Spinal cord (tissue), 10 donors: Measurements from ENCODE around the gene INPP5F. TPM values are rescaled to one million over a fixed set of nuclear protein-coding genes. Genes with fewer than 3 reads are reported as not detected.
"Not testable (repeated sequence)": the region's sequence is repeated elsewhere in the genome, so short reads cannot be mapped to it uniquely, and the experiment has no call there.

ENCODE experiments used
- DNase-seq, 6 donors: peaks; one replicate each; pipeline versions ENCODE4 v3.0.0 to v3.0.0-alpha.2; 2013 to 2015; ENCODE audit warnings: low spot score in 6 of 6, low read depth in 4 of 6
- H3K27ac ChIP-seq: one replicate; pipeline ENCODE4 v1.5.1; 2013; ENCODE audit warnings: low read depth, low read length, control low read depth
- H3K27me3 ChIP-seq: one replicate; pipeline ENCODE4 v1.6.1; 2013; ENCODE audit warnings: low read length; ENCODE audit not compliant: control insufficient read depth, insufficient read depth
- H3K36me3 ChIP-seq: one replicate; pipeline ENCODE4 v1.6.1; 2013; ENCODE audit warnings: low read length; ENCODE audit not compliant: control insufficient read depth, insufficient read depth
- H3K4me1 ChIP-seq: one replicate; pipeline ENCODE4 v1.6.1; 2013; ENCODE audit warnings: low read length; ENCODE audit not compliant: control insufficient read depth, insufficient read depth
- H3K4me3 ChIP-seq: one replicate; pipeline ENCODE4 v1.5.1; 2013; ENCODE audit warnings: low read depth, low read length, control low read depth
- H3K9me3 ChIP-seq: one replicate; pipeline ENCODE4 v1.6.1; 2013; ENCODE audit warnings: low read length; ENCODE audit not compliant: control insufficient read depth, insufficient read depth
- WGBS: methylation state at CpG from one replicate; pipeline ENCODE4 v1.1.5; 2013; ENCODE audit warnings: missing lambda C conversion rate; ENCODE audit not compliant: insufficient coverage; 5-methylcytosine and 5-hydroxymethylcytosine counted together
- polyA plus RNA-seq, 2 donors: library from polyadenylated mRNA; unstranded; fragments of 120-200 nt; gene quantifications; one replicate each; pipeline ENCODE4 v1.2.1, GENCODE V29; 2013; ENCODE audit not compliant: insufficient read length in 2 of 2
- total RNA-seq, 2 donors: library from RNA; depleted of rRNA in 1 of 2; stranded (reverse); fragments of 120-200 nt in 1 of 2; fragments of >200 nt in 1 of 2; gene quantifications; one replicate each; pipeline versions ENCODE4 v1.2.3 to v1.2.4, GENCODE V29; 2013 to 2014
- donor health status: healthy.

Gene INPP5F
- total and polyA plus RNA-seq, 4 donors: 99.5 to 350 (median 301) TPM

DNA sequence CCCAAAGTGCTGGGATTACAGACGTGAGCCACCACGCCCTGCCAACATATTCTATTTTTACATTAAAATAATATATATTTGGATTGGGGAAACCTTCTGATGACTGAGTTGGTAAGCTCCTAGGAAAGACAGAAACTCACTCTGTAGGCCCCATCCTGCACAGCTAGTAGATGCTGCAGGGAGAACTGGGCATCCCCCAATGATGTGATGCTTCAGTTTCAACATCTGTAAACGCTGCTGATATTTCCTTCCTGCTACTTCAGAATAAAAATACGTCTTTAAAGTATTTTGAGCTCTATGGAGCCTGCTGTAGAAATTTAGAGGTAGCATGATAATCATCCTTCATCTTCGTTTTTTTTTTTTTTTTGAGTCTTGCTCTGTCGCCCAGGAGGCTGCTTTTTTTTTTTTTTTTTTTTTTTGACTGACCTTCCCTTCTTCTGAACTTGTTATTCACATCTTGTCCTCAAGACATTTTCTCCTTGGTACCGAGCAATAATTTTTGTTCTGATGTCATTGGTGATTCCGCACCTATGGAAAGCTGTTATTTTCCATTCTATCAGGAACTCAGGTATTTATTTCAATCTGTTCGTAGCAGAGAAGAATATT lies 21.8 kb upstream of the INPP5F start:
- Histone ChIP-seq H3K36me3 (no peaks in the 10 kb centered on the region), H3K4me3 (no peak overlapping the region), H3K9me3 (no peaks in the 10 kb centered on the region), H3K27ac (no peak overlapping the region), H3K27me3 (no peaks in the 10 kb centered on the region), H3K4me1 (no peaks in the 10 kb centered on the region)
- no CpG with 5 or more reads among the region's 9 CpGs for WGBS
- no peak for DNase-seq

DNA sequence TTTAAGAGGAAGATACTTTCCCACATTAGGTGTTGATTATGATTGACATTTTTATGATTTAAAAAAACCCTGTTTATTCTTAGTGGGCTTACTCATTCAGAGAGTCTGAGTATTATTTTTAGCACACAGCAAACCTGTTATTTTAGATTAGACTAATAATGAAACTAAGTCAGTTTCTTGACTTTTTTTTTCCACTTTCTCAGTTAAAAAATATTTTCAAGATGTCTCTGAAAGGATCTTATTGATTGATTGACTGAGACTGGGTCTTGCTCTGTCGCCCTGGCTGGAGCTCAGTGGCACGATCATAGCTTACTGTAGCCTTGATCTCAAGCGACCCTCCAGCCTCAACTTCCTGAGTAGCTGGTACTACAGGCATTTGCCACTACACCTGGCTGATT lies 20.4 kb upstream of the INPP5F start:
- no peak for DNase-seq
- Histone ChIP-seq H3K27me3 (no peaks in the 10 kb centered on the region), H3K36me3 (no peaks in the 10 kb centered on the region), H3K4me3 (no peak overlapping the region), H3K27ac (no peak overlapping the region), H3K9me3 (no peaks in the 10 kb centered on the region), H3K4me1 (no peaks in the 10 kb centered on the region)
- WGBS: 92% methylated on average over 2 of the region's 3 CpGs

DNA sequence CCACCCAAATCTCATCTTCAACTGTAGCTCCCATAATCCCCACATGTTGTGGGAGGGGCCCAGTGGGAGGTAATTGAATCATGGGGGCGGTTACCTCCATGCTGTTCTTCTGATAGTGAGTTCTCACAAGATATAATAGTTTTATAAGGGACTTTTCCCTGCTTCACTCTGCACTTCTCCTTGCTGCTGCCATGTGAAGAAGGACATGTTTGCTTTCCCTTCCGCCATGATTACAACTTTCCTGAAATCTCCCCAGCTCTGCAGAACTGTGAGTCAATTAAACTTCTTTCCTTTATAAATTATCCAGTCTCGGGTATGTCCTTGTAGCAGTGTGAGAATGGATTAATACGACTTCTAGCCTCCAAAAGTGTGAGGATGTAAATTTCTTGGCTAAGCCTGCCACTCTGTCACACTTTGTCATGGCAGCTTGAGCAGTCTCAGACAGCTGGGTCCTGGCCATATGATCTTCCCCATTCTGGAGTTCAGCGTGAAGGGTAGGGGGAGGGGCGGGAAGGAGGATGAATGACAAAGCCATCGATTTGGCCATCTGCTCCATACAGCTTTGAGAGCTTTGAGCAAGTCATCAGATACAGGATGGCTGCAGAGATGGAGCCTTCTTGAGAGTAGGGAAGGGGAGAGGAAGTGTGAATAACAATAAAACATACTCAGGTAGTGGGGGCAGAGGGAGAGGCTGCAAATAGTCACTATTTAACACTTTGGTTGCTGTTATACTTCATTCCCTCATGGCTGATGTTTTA lies 19.1 kb upstream of the INPP5F start:
- H3K27ac ChIP-seq: no peak overlapping the region
- 41% methylated on average over 3 of the region's 7 CpGs for WGBS
- DNase-seq: peak in 1 of 6 donors; percentile 93

DNA sequence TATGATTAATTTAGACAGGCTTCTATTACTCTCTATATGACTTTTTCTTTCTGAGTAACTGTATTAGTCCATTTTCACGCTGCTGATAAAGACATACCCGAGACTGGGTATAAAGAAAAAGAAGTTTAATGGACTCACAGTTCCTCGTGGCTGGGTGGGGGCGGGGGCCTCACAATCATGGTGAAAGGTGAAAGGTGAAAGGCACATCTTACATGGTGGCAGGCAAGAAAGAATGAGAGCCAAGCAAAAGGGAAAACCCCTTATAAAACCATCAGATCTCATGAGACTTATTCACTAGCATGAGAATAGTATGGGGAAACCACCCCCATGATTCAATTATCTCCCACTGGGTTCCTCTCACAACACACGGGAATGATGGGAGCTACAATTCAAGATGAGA lies 18.5 kb upstream of the INPP5F start:
- not testable (repeated sequence) for H3K27ac ChIP-seq, H3K9me3 ChIP-seq, H3K4me1 ChIP-seq, H3K27me3 ChIP-seq, H3K36me3 ChIP-seq, H3K4me3 ChIP-seq, DNase-seq
- no CpG with 5 or more reads among the region's 5 CpGs for WGBS

More for the DNA sequence above, 19.1 kb upstream of the INPP5F start:
- H3K9me3 ChIP-seq: no peaks in the 10 kb centered on the region
- no peak overlapping the region for H3K4me3 ChIP-seq
- H3K27me3 ChIP-seq: no peaks in the 10 kb centered on the region
- no peaks in the 10 kb centered on the region for H3K36me3 ChIP-seq
- H3K4me1 ChIP-seq: no peaks in the 10 kb centered on the region

DNA sequence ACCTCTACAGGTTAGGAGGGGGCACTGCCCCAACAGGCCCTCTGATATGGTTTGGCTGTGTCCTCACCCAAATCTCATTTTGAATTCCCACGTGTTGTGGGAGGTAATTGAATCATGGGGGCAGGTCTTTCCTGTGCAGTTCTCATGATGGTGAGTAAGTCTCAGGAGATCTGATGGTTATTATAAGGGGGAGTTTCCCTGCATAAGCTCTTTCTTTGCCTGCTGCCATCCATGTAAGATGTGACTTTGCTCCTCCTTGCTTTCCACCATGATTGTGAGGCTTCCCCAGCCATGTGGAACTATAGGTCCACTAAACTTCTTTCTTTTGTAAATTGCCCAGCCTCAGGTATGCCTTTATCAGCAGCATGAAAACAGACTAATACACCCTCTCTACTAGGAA lies 14.9 kb upstream of the INPP5F start:
- not testable (repeated sequence) for H3K36me3 ChIP-seq, H3K9me3 ChIP-seq, H3K4me3 ChIP-seq, H3K4me1 ChIP-seq, H3K27me3 ChIP-seq, DNase-seq, H3K27ac ChIP-seq
- WGBS: 80% methylated on average over 1 of the region's 1 CpG

DNA sequence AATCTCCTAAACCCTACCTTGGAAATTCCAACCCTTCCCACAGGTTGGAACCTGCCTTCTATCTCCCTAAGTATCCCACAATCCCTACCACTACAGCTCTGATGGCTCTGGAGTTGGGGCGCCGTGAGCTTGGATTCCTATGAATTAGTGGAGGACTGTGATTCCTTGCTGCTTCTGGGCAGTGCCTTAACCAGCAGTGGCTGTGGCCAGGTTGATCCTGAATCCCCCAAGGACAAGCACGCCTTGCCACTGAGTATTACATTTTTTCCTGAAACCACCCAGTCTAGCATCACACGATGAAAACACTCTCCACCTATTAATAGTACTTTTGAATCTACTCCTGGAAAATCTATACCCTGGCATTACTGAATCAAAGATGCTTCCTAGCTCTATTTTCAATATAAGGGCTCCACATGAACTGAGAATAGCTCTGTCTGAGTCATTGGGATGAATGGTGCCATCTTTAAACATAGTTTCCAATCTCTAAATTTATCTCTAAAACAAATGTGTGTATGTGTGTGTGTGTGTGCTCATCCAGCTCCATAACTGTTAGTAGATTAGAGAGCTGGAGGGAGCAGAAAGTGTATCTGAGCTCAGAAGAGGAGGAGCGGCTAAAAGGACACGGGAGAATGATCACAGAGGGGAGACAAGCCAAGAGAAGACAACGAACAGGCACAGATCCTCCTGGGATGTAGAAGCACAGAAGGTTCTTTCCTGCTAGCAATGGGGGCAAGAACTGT lies 11.9 kb upstream of the INPP5F start:
- Histone ChIP-seq H3K4me3 (no peak overlapping the region), H3K27ac (no peak overlapping the region)
- DNase-seq: peak in 2 of 6 donors; percentile 24 to 53

DNA sequence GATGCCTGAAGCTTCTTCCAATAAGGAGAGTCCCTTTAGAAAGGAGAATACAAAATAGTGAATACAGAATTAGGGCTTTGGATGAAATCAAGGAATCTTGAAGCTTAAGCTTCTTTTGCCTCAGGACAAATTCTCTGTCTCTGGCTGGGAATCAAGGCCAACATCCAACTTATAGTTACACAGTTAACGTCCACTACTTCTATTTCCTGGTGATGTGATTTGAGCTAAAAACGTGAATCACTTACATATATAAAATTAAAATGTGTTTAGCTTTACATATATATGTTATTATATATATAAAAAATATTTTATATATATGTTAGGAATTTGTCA lies 11.4 kb upstream of the INPP5F start:
- no peak overlapping the region for H3K4me3 ChIP-seq
- WGBS: no CpG with 5 or more reads among the region's 2 CpGs
- H3K4me1 ChIP-seq: peaks cover 5% of the 10 kb centered on the region

More for the DNA sequence above, 11.9 kb upstream of the INPP5F start:
- peaks cover 5% of the 10 kb centered on the region for H3K4me1 ChIP-seq
- WGBS: 61% methylated on average over 6 of the region's 7 CpGs
- no peaks in the 10 kb centered on the region for H3K36me3 ChIP-seq
- H3K9me3 ChIP-seq: no peaks in the 10 kb centered on the region
- no peaks in the 10 kb centered on the region for H3K27me3 ChIP-seq

DNA sequence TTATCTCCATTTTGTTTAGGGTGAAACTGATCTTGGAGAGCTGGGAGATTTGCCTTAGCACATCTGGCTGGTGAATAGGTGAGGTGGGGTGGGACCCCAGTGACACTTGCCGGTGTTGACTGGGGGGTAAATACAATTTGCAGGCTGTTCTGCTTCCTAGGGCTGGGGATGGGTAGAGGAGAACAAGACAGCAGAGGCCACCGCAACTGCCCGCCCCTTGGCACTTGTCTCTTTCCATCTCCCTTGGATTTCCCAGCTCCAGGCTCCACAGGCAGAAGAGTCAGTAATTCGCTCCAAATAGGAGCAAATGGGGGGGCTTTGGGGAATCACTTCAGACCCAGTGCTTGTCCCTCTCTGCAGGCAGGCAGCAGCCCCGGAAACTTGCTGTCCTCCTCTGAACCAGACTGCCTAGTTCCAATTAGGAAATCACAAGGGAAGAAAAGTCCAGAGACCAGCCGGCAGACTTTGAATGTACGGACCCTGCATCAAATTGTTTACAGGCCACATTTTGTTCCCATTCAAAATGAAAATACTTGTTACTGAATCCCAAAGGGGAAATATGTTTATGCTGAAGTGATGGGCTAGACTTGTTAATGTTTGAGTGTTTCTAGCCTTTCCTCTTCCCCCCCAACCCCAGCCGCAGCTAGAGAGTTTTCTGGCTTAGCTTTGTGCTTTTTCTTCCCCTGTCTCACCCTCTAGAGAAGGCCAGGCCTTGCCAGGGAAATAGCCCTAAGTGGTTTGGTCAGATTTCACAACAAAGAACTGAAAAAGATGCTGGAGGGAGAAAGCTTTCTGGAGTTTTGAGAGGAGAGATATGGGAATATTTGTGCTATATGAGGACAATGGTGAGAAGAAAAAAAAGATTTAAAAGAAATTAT lies 10.0 kb upstream of the INPP5F start:
- H3K4me1 ChIP-seq: peaks cover 5% of the 10 kb centered on the region
- 53% methylated on average over 4 of the region's 8 CpGs for WGBS
- no peaks in the 10 kb centered on the region for H3K36me3 ChIP-seq
- H3K4me3 ChIP-seq: no peak overlapping the region
- H3K27ac ChIP-seq: no peak overlapping the region
- no peaks in the 10 kb centered on the region for H3K27me3 ChIP-seq
- no peaks in the 10 kb centered on the region for H3K9me3 ChIP-seq
- peak in 1 of 6 donors; percentile 19 for DNase-seq

More for the DNA sequence above, 11.4 kb upstream of the INPP5F start:
- Histone ChIP-seq H3K27ac (no peak overlapping the region), H3K36me3 (no peaks in the 10 kb centered on the region), H3K9me3 (no peaks in the 10 kb centered on the region), H3K27me3 (no peaks in the 10 kb centered on the region)
- DNase-seq: no peak

DNA sequence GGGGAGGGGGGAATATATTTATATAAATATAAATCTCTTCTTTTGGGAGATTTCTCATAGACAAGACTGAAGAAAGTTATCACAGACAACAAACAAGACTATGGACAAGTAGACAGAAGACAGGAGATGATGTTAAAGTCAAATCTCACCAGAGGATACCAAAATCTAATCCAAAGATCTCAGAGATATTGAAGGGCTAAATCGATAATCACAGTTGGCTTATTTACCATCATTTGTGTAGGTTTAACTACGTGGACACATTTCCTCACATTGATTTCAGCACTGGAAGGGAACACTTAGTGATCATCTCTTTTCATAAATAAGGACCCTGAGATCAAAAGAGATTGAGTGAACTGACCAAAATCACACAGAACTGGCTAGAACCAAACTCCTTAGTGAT lies 2.7 kb upstream of the INPP5F start:
- Histone ChIP-seq H3K27ac (no peak overlapping the region), H3K4me1 (peaks cover 14% of the 10 kb centered on the region), H3K4me3 (no peak overlapping the region), H3K9me3 (no peaks in the 10 kb centered on the region), H3K27me3 (no peaks in the 10 kb centered on the region), H3K36me3 (no peaks in the 10 kb centered on the region)
- DNase-seq: no peak
- WGBS: no CpG with 5 or more reads among the region's 2 CpGs
